BE2C (cell line): Measurements from ENCODE around the gene ARID5B.

ENCODE experiments used
- DNase-seq: peaks from one replicate; pipeline ENCODE4 v3.0.0-alpha.2; 2020
- H3K27me3 ChIP-seq: fragments of 250-450 bp; sonication (Bioruptor Pico); 2 replicates; pipeline ENCODE4 v1.5.1; 2020; ENCODE audit warnings: mild to moderate bottlenecking
- H3K36me3 ChIP-seq: fragments of 250-450 bp; sonication (Bioruptor Pico); 2 replicates; pipeline ENCODE4 v1.5.1; 2020; ENCODE audit warnings: mild to moderate bottlenecking
- H3K4me1 ChIP-seq: fragments of 250-450 bp; sonication (Bioruptor Pico); 2 replicates; pipeline ENCODE4 v1.5.1; 2020
- H3K4me3 ChIP-seq: 2 replicates; pipeline ENCODE4 v1.5.1; 2011; ENCODE audit warnings: low read depth, low read length
- H3K9me3 ChIP-seq: fragments of 250-450 bp; sonication (Bioruptor Pico); 2 replicates; pipeline ENCODE4 v1.5.1; 2020
- CTCF ChIP-seq: IDR thresholded peaks from 2 replicates; pipeline ENCODE4 v1.5.1; 2012; ENCODE audit warnings: mild to moderate bottlenecking, low read depth, low read length

ARID5B gene

DNA sequence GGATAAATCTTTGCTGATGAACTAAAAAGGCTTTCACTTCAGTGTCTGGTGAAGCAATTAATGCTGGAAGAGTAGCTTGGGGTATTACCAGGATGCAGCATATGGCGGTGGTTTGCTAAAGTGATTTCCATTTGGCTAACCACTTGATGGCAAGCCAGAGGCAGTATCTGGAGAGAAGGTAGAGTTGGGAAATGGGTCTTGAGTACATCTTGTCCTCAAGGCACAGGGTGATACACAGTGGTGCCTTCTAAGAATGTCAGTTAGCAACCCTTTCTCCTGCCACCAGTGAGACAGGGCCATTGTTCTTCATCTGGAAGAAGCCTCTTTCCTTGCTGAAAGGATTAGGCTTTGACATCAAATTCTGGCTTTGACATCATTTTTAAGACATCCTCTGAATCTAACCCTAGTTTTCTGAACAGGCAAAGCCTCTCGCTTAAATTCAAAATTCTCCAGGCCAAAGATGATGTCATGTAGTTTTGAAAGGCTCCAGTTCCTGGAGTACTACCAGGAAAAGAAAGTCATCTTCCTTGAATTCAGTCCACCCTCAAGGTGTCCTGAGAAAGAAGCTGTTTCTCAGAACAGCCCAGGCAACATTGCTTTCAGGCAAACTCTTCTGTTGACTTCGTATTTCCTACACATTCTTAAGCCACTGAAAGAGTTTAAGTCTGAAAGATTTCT lies 162.4 kb downstream of the ARID5B start:
- no peak overlapping the region for H3K4me3 ChIP-seq
- no peak for TF ChIP-seq CTCF
- no peak for DNase-seq
- peaks cover 4% of the 10 kb centered on the region for H3K4me1 ChIP-seq
- H3K36me3 ChIP-seq, result no peaks in the 10 kb centered on the region
- no peaks in the 10 kb centered on the region for H3K27me3 ChIP-seq
- no peaks in the 10 kb centered on the region for H3K9me3 ChIP-seq

DNA sequence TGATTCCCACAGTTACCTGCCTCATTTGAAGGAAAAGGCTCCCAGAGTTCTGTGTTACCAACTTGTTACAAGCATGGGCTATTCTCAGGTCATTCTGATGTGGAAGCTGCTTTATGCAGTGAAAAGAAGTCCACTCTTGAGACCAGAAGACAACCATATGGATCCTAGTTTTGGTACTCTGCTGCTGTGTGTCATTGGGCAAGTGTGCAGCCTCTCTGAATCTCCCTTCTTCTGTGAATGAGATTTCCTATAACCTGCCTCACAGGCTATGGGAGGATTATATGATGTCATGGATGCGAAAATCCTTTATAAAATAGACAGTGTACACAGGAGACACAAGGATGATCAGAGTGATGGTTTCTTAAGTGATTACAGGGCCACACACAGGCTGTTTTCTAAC lies 166.1 kb downstream of the ARID5B start:
- TF ChIP-seq CTCF, result no peak

GRCh38 chr10:62068464-62068863 lies 167.0 kb downstream of the ARID5B start:
- no peak for TF ChIP-seq CTCF
- no peak for DNase-seq
- peaks cover 4% of the 10 kb centered on the region; the same call in 1 of the 2 replicates for H3K36me3 ChIP-seq

More for the DNA sequence above, 166.1 kb downstream of the ARID5B start:
- H3K9me3 ChIP-seq, result no peaks in the 10 kb centered on the region
- peaks cover 4% of the 10 kb centered on the region; the same call in 1 of the 2 replicates for H3K36me3 ChIP-seq
- no peaks in the 10 kb centered on the region for H3K27me3 ChIP-seq
- no peak for DNase-seq
- H3K4me1 ChIP-seq, result no peaks in the 10 kb centered on the region
- no peak overlapping the region for H3K4me3 ChIP-seq

GRCh38 chr10:62069452-62070178 lies 168.1 kb downstream of the ARID5B start:
- Histone ChIP-seq H3K9me3 (no peaks in the 10 kb centered on the region), H3K4me1 (no peaks in the 10 kb centered on the region), H3K4me3 (no peak overlapping the region), H3K27me3 (no peaks in the 10 kb centered on the region), H3K36me3 (peaks cover 4% of the 10 kb centered on the region; the same call in 1 of the 2 replicates)
- TF ChIP-seq CTCF, result no peak
- no peak for DNase-seq

More at GRCh38 chr10:62068464-62068863, 167.0 kb downstream of the ARID5B start:
- H3K4me3 ChIP-seq, result no peak overlapping the region
- H3K4me1 ChIP-seq, result no peaks in the 10 kb centered on the region
- H3K9me3 ChIP-seq, result no peaks in the 10 kb centered on the region
- no peaks in the 10 kb centered on the region for H3K27me3 ChIP-seq

DNA sequence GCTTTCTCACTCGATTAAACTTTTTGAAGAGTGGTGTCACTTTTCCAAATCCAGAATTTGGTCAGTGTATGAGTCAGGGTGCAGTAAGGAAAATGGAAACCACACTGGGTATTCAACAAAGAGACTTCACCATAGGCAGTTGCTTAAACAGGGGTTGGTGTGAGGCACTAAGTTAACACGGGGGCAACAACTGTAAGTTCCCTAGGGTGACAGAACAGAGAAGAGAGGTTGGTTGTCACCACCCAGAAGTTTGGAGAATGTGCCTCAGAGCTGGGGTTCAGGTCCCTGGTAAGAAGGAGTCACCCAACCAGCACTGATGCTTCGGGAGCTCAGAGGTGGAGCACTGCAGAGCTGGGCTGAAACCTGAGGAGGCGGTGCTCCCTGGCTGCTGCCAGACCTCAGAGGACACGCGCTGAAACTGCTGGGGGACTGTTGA lies 170.4 kb downstream of the ARID5B start:
- H3K4me1 ChIP-seq, result peaks cover 6% of the 10 kb centered on the region
- TF ChIP-seq CTCF, result no peak
- peaks cover 4% of the 10 kb centered on the region; the same call in 1 of the 2 replicates for H3K36me3 ChIP-seq
- H3K27me3 ChIP-seq, result no peaks in the 10 kb centered on the region
- DNase-seq, result no peak
- no peaks in the 10 kb centered on the region for H3K9me3 ChIP-seq
- no peak overlapping the region for H3K4me3 ChIP-seq

GRCh38 chr10:62072901-62073300 lies 171.4 kb downstream of the ARID5B start:
- H3K4me3 ChIP-seq, result no peak overlapping the region
- H3K9me3 ChIP-seq, result no peaks in the 10 kb centered on the region
- peaks cover 4% of the 10 kb centered on the region; the same call in 1 of the 2 replicates for H3K36me3 ChIP-seq
- DNase-seq, result no peak
- TF ChIP-seq CTCF, result no peak
- peaks cover 6% of the 10 kb centered on the region for H3K4me1 ChIP-seq
- no peaks in the 10 kb centered on the region for H3K27me3 ChIP-seq
